Loucy (cell line): ENCODE measurements around the gene PLA2G15.

Source experiments
- H2AFZ ChIP-seq: fragments of 200-600 bp; sonication (generic); 2 replicates; pipeline ENCODE4 v1.6.0; 2016; ENCODE audit warnings: antibody characterized with exemption, mild to moderate bottlenecking, low read length, moderate library complexity
- H3F3A ChIP-seq: fragments of 200-600 bp; 2 replicates; pipeline ENCODE4 v1.6.0; 2016; ENCODE audit warnings: antibody characterized with exemption, low read depth, mild to moderate bottlenecking
- H3K27me3 ChIP-seq: fragments of 200-600 bp; sonication (generic); 2 replicates; pipeline ENCODE4 v1.6.1; 2014; ENCODE audit warnings: low read length, mild to moderate bottlenecking; ENCODE audit not compliant: insufficient read depth, poor library complexity, severe bottlenecking
- H3K36me3 ChIP-seq: fragments of 200-600 bp; sonication (generic); 2 replicates; pipeline ENCODE4 v1.6.1; 2016; ENCODE audit warnings: low read length; ENCODE audit not compliant: insufficient read depth
- H3K4me1 ChIP-seq: fragments of 200-600 bp; sonication (generic); 2 replicates; pipeline ENCODE4 v1.5.1; 2014; ENCODE audit warnings: low read length, mild to moderate bottlenecking; ENCODE audit not compliant: insufficient read depth, poor library complexity, severe bottlenecking
- H3K4me2 ChIP-seq: fragments of 200-600 bp; sonication (generic); 2 replicates; pipeline ENCODE4 v1.6.0; 2014; ENCODE audit warnings: antibody characterized with exemption, low read length, low read depth, mild to moderate bottlenecking; ENCODE audit not compliant: poor library complexity, severe bottlenecking
- H3K4me3 ChIP-seq: fragments of 200-600 bp; sonication (generic); 2 replicates; pipeline ENCODE4 v1.5.1; 2014; ENCODE audit warnings: low read length, mild to moderate bottlenecking, mixed read lengths; ENCODE audit not compliant: poor library complexity, severe bottlenecking
- H3K79me2 ChIP-seq: fragments of 200-600 bp; sonication (generic); 2 replicates; pipeline ENCODE4 v1.6.1; 2014; ENCODE audit warnings: low read length; ENCODE audit not compliant: insufficient read depth
- H3K9ac ChIP-seq: fragments of 200-600 bp; sonication (generic); 2 replicates; pipeline ENCODE4 v1.6.0; 2014; ENCODE audit warnings: mild to moderate bottlenecking, low read depth, low read length, moderate library complexity; ENCODE audit not compliant: poor library complexity, severe bottlenecking
- H3K9me2 ChIP-seq: fragments of 200-600 bp; sonication (generic); replicated peaks from 2 replicates; pipeline ENCODE4 v1.6.1; 2016; ENCODE audit warnings: low read depth, low read length, mixed read lengths
- H3K9me3 ChIP-seq: fragments of 200-600 bp; sonication (generic); 2 replicates; pipeline ENCODE4 v1.6.1; 2014; ENCODE audit warnings: mild to moderate bottlenecking, antibody characterized with exemption, low read length, low read depth; ENCODE audit not compliant: insufficient read depth
- H4K20me1 ChIP-seq: fragments of 200-600 bp; sonication (generic); 2 replicates; pipeline ENCODE4 v1.6.0; 2014; ENCODE audit warnings: antibody characterized with exemption, low read length, mild to moderate bottlenecking; ENCODE audit not compliant: insufficient read depth, poor library complexity, severe bottlenecking
- EZH2phosphoT487 ChIP-seq: fragments of 200-600 bp; IDR thresholded peaks from 2 replicates; pipeline ENCODE4 v1.6.1; 2018; ENCODE audit warnings: antibody characterized with exemption, mild to moderate bottlenecking, moderate library complexity, borderline replicate concordance
- TF ChIP-seq, protein P1 (sequence below): fragments of 200-600 bp; sonication (generic); conservative IDR thresholded peaks from 2 replicates; pipeline ENCODE4 v1.5.1; 2014; ENCODE audit warnings: mild to moderate bottlenecking, antibody characterized with exemption, low read length

PLA2G15 gene

DNA sequence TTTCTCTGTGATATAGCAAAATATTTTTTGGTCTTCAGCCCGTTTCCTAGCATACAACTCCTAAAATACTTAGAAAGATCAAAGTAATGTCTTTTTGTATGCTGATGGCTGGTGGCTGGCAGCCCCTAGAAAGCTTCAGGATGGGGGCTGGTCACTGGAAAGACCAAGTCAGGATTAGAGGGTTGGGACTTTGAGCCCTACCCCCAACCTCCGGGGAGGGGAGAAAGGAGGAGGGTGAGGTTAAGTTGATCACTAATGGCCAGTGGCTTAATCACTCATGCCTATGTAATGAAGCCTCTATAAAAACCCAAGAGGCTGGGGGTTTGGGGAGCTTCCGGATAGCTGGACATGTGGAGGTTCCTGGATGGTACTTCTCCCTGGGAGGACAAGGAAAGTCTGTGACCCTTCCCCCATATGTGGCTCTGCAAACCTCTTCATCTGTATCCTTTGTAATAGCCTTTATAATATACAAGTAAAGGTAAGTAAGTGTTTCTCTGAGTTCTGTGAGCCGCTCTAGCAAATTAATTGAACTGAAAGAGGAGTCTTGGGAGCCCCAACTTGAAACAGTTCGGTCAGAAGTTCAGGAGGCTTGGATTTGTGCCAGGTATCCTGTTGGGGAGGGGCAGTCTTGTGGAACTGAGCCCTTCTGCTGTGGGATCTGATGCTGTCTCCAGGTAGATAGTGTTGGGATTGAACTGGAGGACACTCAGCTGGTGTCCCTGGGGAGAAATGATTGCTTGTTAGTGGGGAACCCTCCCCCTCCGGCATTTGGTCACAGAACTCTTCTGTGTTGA is 22.6 kb downstream of the PLA2G15 start:
- Histone ChIP-seq H3K4me2 (peak overlapping the region; percentile 43), H3K9me2 (no peaks in the 10 kb centered on the region), H3K9me3 (no peaks in the 10 kb centered on the region), H3K79me2 (peaks cover 83% of the 10 kb centered on the region), H3K36me3 (no peaks in the 10 kb centered on the region), H4K20me1 (peaks cover 22% of the 10 kb centered on the region), H3F3A (no peaks in the 10 kb centered on the region), H3K4me1 (peaks cover 25% of the 10 kb centered on the region), H3K4me3 (no peak overlapping the region), H2AFZ (no peak overlapping the region), H3K9ac (peak overlapping the region; percentile 30), H3K27me3 (no peaks in the 10 kb centered on the region)
- TF ChIP-seq, protein P1, sequence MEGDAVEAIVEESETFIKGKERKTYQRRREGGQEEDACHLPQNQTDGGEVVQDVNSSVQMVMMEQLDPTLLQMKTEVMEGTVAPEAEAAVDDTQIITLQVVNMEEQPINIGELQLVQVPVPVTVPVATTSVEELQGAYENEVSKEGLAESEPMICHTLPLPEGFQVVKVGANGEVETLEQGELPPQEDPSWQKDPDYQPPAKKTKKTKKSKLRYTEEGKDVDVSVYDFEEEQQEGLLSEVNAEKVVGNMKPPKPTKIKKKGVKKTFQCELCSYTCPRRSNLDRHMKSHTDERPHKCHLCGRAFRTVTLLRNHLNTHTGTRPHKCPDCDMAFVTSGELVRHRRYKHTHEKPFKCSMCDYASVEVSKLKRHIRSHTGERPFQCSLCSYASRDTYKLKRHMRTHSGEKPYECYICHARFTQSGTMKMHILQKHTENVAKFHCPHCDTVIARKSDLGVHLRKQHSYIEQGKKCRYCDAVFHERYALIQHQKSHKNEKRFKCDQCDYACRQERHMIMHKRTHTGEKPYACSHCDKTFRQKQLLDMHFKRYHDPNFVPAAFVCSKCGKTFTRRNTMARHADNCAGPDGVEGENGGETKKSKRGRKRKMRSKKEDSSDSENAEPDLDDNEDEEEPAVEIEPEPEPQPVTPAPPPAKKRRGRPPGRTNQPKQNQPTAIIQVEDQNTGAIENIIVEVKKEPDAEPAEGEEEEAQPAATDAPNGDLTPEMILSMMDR, result no peak
- TF ChIP-seq EZH2phosphoT487, result no peak

DNA sequence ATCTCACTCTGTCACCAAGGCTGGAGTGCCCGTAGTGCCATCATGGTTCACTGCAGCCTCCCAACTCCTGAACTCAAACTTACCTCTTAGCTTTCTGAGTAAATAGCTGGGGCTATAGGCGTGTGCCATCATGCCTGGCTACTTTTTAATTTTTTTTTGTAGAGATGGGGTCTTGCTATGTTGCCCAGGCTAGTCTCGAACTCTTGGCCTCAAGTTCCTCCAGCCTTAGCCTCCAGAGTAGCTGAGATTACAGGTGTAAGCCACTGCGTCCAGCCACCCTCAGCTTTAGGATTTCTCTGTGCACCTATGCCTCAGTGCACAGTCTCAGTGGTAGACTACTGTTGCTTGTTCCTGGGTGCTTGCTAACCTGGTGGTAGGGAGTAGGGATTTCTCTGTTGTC is 24.6 kb downstream of the PLA2G15 start:
- Histone ChIP-seq H3K9ac (peak overlapping the region; percentile 14), H3F3A (no peaks in the 10 kb centered on the region), H3K79me2 (peaks cover 99% of the 10 kb centered on the region), H4K20me1 (peaks cover 22% of the 10 kb centered on the region), H3K4me2 (no peak overlapping the region), H3K4me1 (peaks cover 40% of the 10 kb centered on the region), H3K27me3 (no peaks in the 10 kb centered on the region), H3K4me3 (no peak overlapping the region), H2AFZ (no peak overlapping the region), H3K36me3 (peaks cover 12% of the 10 kb centered on the region; the same call in 1 of the 2 replicates), H3K9me3 (no peaks in the 10 kb centered on the region), H3K9me2 (no peaks in the 10 kb centered on the region)
- no peak for TF ChIP-seq EZH2phosphoT487
- TF ChIP-seq, protein P1, result no peak

- H3K79me2 ChIP-seq, result peaks cover 97% of the 10 kb centered on the region
- no peak overlapping the region for H2AFZ ChIP-seq
- H3F3A ChIP-seq, result no peaks in the 10 kb centered on the region
- no peak overlapping the region for H3K4me3 ChIP-seq
- TF ChIP-seq, protein P1, result no peak
- TF ChIP-seq EZH2phosphoT487, result no peak
- peaks cover 44% of the 10 kb centered on the region for H3K4me1 ChIP-seq
- peaks cover 22% of the 10 kb centered on the region for H4K20me1 ChIP-seq
- no peaks in the 10 kb centered on the region for H3K9me2 ChIP-seq
- no peak overlapping the region for H3K4me2 ChIP-seq
- H3K9ac ChIP-seq, result peak overlapping the region; percentile 14
- no peaks in the 10 kb centered on the region for H3K27me3 ChIP-seq
- no peaks in the 10 kb centered on the region for H3K9me3 ChIP-seq
- peaks cover 15% of the 10 kb centered on the region; the same call in 1 of the 2 replicates for H3K36me3 ChIP-seq
Observed at GRCh38 chr16:68270353-68270752, 25.2 kb downstream of the PLA2G15 start.
